GF-D8 (cell line): ENCODE measurements around the gene ZNF883.
"Not testable (repeated sequence)": the region's sequence is repeated elsewhere in the genome, so short reads cannot be mapped to it uniquely, and the experiment has no call there.

Experiments used
- DNase-seq: peaks from one replicate; lab custom pipeline; 2025; lab: John Stamatoyannopoulos, UW

ZNF883 gene

GRCh38 chr9:113011911-113012381 lies at the start of gene ZNF883:
Gene ZNF883, minus strand, starts transcription at chr9:113012192.
- DNase-seq, result no peak

GRCh38 chr9:113061072-113061850 lies 49.3 kb upstream of the ZNF883 start:
- DNase-seq, result not testable (repeated sequence)

- DNase-seq, result not testable (repeated sequence)
Observed at GRCh38 chr9:113059581-113060284, 47.7 kb upstream of the ZNF883 start.

- DNase-seq, result no peak
Observed at GRCh38 chr9:113057193-113057592, 45.2 kb upstream of the ZNF883 start.

GRCh38 chr9:113056191-113057106 lies 44.5 kb upstream of the ZNF883 start, which contains the start of gene ZFP37:
Gene ZFP37, minus strand, starts transcription at chr9:113056724. Its CDS starts 36 bp downstream, at chr9:113056688.
- DNase-seq, result no peak

GRCh38 chr9:113042884-113043657 lies 31.1 kb upstream of the ZNF883 start:
- DNase-seq, result no peak

GRCh38 chr9:113026200-113026599 lies 14.2 kb upstream of the ZNF883 start:
- no peak for DNase-seq

- no peak for DNase-seq
Observed at GRCh38 chr9:113018247-113018646, 6.3 kb upstream of the ZNF883 start.

GRCh38 chr9:113012492-113012891 lies 500 bp upstream of the ZNF883 start:
- DNase-seq, result no peak

GRCh38 chr9:113005777-113006176 lies 6.2 kb downstream of the ZNF883 start:
- no peak for DNase-seq

GRCh38 chr9:112997236-112997941 lies 14.6 kb downstream of the ZNF883 start:
- no peak for DNase-seq

- DNase-seq, result no peak
Observed at GRCh38 chr9:112971415-112971814, 40.6 kb downstream of the ZNF883 start.

GRCh38 chr9:112970939-112971338 lies 41.1 kb downstream of the ZNF883 start:
- DNase-seq, result no peak

- DNase-seq, result no peak
Observed at GRCh38 chr9:112969730-112970129, 42.3 kb downstream of the ZNF883 start.

GRCh38 chr9:112955550-112955949 lies 56.4 kb downstream of the ZNF883 start:
- DNase-seq, result no peak

GRCh38 chr9:112945620-112946208 lies 66.3 kb downstream of the ZNF883 start:
- DNase-seq, result no peak

- no peak for DNase-seq
Observed at GRCh38 chr9:112939418-112939817, 72.6 kb downstream of the ZNF883 start.

- DNase-seq, result no peak
Observed at GRCh38 chr9:112933696-112934095, 78.3 kb downstream of the ZNF883 start.

GRCh38 chr9:112925058-112925641 lies 86.8 kb downstream of the ZNF883 start:
- DNase-seq, result peak; percentile 5

- DNase-seq, result no peak
Observed at GRCh38 chr9:112921549-112921948, 90.4 kb downstream of the ZNF883 start.
